HL-60 (cell line): ENCODE measurements around the gene FAM156B.
"Not testable (repeated sequence)": the region's sequence is repeated elsewhere in the genome, so short reads cannot be mapped to it uniquely, and the experiment has no call there.

Experiments used
- CTCF ChIP-seq: IDR thresholded peaks from one replicate; pipeline ENCODE4 v1.5.1; 2011; ENCODE audit warnings: low read length, control low read depth, inconsistent platforms; ENCODE audit not compliant: insufficient read depth
- REST ChIP-seq: IDR thresholded peaks from 2 replicates; pipeline ENCODE4 v1.6.1; 2012; ENCODE audit warnings: low read depth; ENCODE audit not compliant: insufficient replicate concordance

- not testable (repeated sequence) for TF ChIP-seq CTCF, REST
Observed at GRCh38 chrX:52949884-52950283, 52.8 kb downstream of the FAM156B start.
